ENCODE data around the gene SPHK1.
"Not testable (repeated sequence)": the region's sequence is repeated elsewhere in the genome, so short reads cannot be mapped to it uniquely, and the experiment has no call there.

SPHK1 gene

DNA sequence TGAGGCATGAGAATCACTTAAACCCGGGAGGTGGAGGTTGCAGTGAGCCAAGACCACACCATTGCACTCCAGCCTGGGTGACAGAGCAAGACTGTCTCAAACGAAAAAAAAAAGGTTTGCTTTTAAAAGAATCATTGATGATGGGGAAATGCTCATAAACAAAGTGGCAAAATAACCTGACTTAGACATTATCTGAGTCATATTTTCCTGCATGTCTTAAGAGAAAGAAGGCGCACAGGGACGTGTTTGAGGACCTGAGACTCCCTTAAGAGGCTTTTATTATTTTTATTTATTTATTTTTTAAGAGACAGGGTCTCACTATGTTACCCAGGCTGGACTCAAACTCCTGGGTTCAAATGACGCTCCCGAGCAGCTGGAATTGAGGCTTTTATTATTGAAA is 25.0 kb upstream of the SPHK1 start:
- H3K36me3 ChIP-seq: no peaks in the 10 kb centered on the region
- H3K27ac ChIP-seq: no peak overlapping the region
- no peaks in the 10 kb centered on the region for H3K27me3 ChIP-seq (ENCODE audit: insufficient read depth, low read depth, severe bottlenecking)
- no peaks in the 10 kb centered on the region for H3K9me3 ChIP-seq (ENCODE audit: severe bottlenecking)
- DNase-seq: no peak
- TF ChIP-seq CTCF (IDR thresholded peaks at IDR 0.05; ENCODE audit: low read depth, low read length): no peak
- H3K4me3 ChIP-seq (ENCODE audit: low read depth, low read length): no peak overlapping the region

DNA sequence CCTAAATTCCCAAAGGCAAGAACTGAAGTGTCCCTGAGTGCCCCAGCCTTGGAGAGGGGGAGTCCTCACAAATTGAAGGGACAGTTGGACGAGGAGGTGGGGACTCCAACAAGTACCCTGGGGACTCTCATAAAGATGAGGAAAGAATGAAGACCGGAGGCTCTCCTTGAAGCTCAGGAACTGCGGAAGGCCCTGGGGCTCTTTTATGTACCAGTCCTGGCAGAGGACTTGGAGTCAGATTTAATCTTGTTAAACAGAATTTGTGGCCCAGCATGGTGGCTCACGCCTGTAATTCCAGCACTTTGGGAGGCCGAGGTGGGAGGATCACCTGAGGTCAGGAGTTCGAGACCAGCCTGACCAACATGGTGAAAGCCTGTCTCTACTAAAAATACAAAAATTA is 24.6 kb upstream of the SPHK1 start:
- H3K4me3 ChIP-seq (ENCODE audit: low read depth, low read length); DNase-seq; H3K9me3 ChIP-seq (ENCODE audit: severe bottlenecking); H3K27ac ChIP-seq; H3K36me3 ChIP-seq; H3K27me3 ChIP-seq (ENCODE audit: insufficient read depth, low read depth, severe bottlenecking): not testable (repeated sequence)

- Histone ChIP-seq H3K9me3 (ENCODE audit: severe bottlenecking) (no peaks in the 10 kb centered on the region), H3K27me3 (ENCODE audit: insufficient read depth, low read depth, severe bottlenecking) (no peaks in the 10 kb centered on the region), H3K36me3 (no peaks in the 10 kb centered on the region), H3K4me3 (ENCODE audit: low read depth, low read length) (no peak overlapping the region), H3K27ac (no peak overlapping the region)
- no peak for TF ChIP-seq CTCF (IDR thresholded peaks at IDR 0.05; ENCODE audit: low read depth, low read length)
- no peak for DNase-seq
Observed at GRCh38 chr17:76360461-76360860, 23.9 kb upstream of the SPHK1 start.

- H3K36me3 ChIP-seq: no peaks in the 10 kb centered on the region
- no peak overlapping the region for H3K4me3 ChIP-seq (ENCODE audit: low read depth, low read length)
- no peak overlapping the region for H3K27ac ChIP-seq
- no peaks in the 10 kb centered on the region for H3K27me3 ChIP-seq (ENCODE audit: insufficient read depth, low read depth, severe bottlenecking)
- no peak for DNase-seq
- TF ChIP-seq CTCF (IDR thresholded peaks at IDR 0.05; ENCODE audit: low read depth, low read length): no peak
- H3K9me3 ChIP-seq (ENCODE audit: severe bottlenecking): peaks cover 9% of the 10 kb centered on the region
Observed at GRCh38 chr17:76363107-76363842, 21.1 kb upstream of the SPHK1 start.

DNA sequence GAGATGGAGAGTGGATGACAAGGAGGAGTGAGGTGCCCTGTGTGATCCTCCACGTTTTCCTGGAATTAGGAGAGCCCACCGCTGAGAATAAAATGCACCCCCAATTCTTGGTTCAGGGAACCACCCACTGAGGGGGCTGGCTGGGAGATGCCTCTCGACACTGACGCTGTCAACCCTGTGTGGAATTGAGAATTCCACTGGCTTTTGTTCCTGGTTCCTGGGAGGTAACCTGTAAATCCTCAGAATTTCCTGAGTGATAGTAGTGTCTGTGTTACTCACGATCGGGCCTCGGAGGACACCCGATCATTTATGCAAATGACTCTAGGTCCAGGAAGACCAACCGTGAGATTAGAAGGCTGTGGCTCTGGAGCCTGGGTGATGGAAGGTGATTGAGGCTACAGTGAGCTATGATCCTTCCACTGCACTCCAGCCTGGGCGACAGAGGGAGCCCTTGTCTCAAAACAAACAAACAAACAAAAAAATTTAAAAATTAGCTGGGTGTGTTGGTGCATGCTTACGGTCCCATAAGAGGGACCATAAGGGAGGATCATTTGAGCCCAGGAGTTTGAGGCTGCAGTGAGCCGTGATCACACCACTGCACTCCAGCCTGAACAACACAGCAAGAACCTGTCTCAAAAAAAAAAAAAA is 19.0 kb upstream of the SPHK1 start:
- peak; percentile 31; the same call in 1 of the 2 replicates for TF ChIP-seq CTCF (IDR thresholded peaks at IDR 0.05; ENCODE audit: low read depth, low read length)
- H3K4me3 ChIP-seq (ENCODE audit: low read depth, low read length): no peak overlapping the region
- H3K27me3 ChIP-seq (ENCODE audit: insufficient read depth, low read depth, severe bottlenecking): no peaks in the 10 kb centered on the region
- peaks cover 11% of the 10 kb centered on the region for H3K9me3 ChIP-seq (ENCODE audit: severe bottlenecking)
- H3K27ac ChIP-seq: no peak overlapping the region
- DNase-seq: no peak
- H3K36me3 ChIP-seq: no peaks in the 10 kb centered on the region

DNA sequence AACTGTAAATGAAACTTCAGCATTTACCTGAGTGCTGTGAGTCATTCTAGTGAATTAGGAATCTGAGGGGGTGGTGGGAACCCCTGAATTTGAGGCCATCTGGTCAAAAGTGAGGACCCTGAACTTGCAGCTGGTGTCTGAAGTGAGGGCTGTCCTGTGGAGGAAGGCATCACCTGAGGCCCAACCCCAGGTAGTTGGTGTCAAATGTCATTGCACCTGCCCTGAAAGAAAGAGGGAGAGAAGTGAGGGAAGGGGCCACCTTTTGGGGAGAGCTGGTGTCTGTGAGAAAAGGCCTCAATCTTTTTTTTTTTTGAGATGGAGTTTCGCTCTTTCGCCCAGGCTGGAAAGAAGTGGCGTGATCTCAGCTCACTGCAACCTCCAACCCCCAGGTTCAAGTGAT is 18.2 kb upstream of the SPHK1 start:
- Histone ChIP-seq H3K9me3 (ENCODE audit: severe bottlenecking) (peaks cover 11% of the 10 kb centered on the region), H3K4me3 (ENCODE audit: low read depth, low read length) (no peak overlapping the region), H3K36me3 (no peaks in the 10 kb centered on the region), H3K27me3 (ENCODE audit: insufficient read depth, low read depth, severe bottlenecking) (no peaks in the 10 kb centered on the region), H3K27ac (no peak overlapping the region)
- TF ChIP-seq CTCF (IDR thresholded peaks at IDR 0.05; ENCODE audit: low read depth, low read length): no peak
- DNase-seq: no peak
